HT-29 (cell line): ENCODE data around the gene HS6ST1. TPM values are rescaled to one million over a fixed set of nuclear protein-coding genes. Genes with fewer than 3 reads are reported as not detected.

Source experiments
- DNase-seq: peaks from one replicate; pipeline ENCODE4 v3.0.0-alpha.2; 2015; ENCODE audit warnings: low spot score
- total RNA-seq: library from RNA; depleted of rRNA; stranded (reverse); fragments of >200 nt; shearing (Covaris generic); gene quantifications from 2 replicates; pipeline ENCODE4 v1.2.3, GENCODE V29; 2014

HS6ST1 gene
- total RNA-seq, 1 experiment from 2014 or later = 17.7 TPM

GRCh38 chr2:128282246-128282975, 36.3 kb downstream of the HS6ST1 start:
- no peak for DNase-seq

GRCh38 chr2:128281852-128282245, 36.8 kb downstream of the HS6ST1 start:
- no peak for DNase-seq

GRCh38 chr2:128280901-128281321, 37.8 kb downstream of the HS6ST1 start:
- no peak for DNase-seq

- DNase-seq = no peak
Measured at GRCh38 chr2:128280158-128280871, 38.4 kb downstream of the HS6ST1 start.

- no peak for DNase-seq
Measured at GRCh38 chr2:128279786-128280157, 38.9 kb downstream of the HS6ST1 start.

- DNase-seq = no peak
Measured at GRCh38 chr2:128279009-128279408, 39.7 kb downstream of the HS6ST1 start.

- DNase-seq = no peak
Measured at GRCh38 chr2:128277961-128278681, 40.5 kb downstream of the HS6ST1 start.

GRCh38 chr2:128276878-128277675, 41.6 kb downstream of the HS6ST1 start:
- no peak for DNase-seq

- no peak for DNase-seq
Measured at GRCh38 chr2:128275498-128276045, 43.1 kb downstream of the HS6ST1 start.

- no peak for DNase-seq
Measured at GRCh38 chr2:128274218-128274617, 44.5 kb downstream of the HS6ST1 start.

- no peak for DNase-seq
Measured at GRCh38 chr2:128273469-128274081, 45.1 kb downstream of the HS6ST1 start.

GRCh38 chr2:128272601-128273468, 45.8 kb downstream of the HS6ST1 start:
- DNase-seq = no peak

- no peak for DNase-seq
Measured at GRCh38 chr2:128271911-128272600, 46.6 kb downstream of the HS6ST1 start.

GRCh38 chr2:128271597-128271910, 47.1 kb downstream of the HS6ST1 start:
- DNase-seq = no peak

GRCh38 chr2:128270672-128271596, 47.7 kb downstream of the HS6ST1 start:
- DNase-seq = no peak

- no peak for DNase-seq
Measured at GRCh38 chr2:128269990-128270671, 48.5 kb downstream of the HS6ST1 start.

GRCh38 chr2:128269063-128269989, 49.3 kb downstream of the HS6ST1 start:
- DNase-seq = no peak
